Smooth muscle cell of the brain vasculature (primary cell): ENCODE data around the gene IGSF1.

Experiments used
- DNase-seq: peaks from one replicate; pipeline ENCODE4 v3.0.0-alpha.2; 2012; ENCODE audit warnings: low read depth, low spot score

The IGSF1 gene

GRCh38 chrX:131288738-131289511 is at the start of gene IGSF1:
IGSF1 (minus strand) TSS chrX:131289306; CDS start chrX:131286674, 2,632 bp downstream.
- DNase-seq = no peak

- DNase-seq = no peak
These were observed 43.2 kb upstream of the IGSF1 start for GRCh38 chrX:131332331-131332730.

- DNase-seq = no peak
These were observed 42.0 kb upstream of the IGSF1 start for GRCh38 chrX:131331152-131331551.

- no peak for DNase-seq
These were observed 41.6 kb upstream of the IGSF1 start for GRCh38 chrX:131330735-131331134.

GRCh38 chrX:131322651-131323050 is 33.5 kb upstream of the IGSF1 start:
- no peak for DNase-seq

- no peak for DNase-seq
These were observed 28.2 kb upstream of the IGSF1 start for GRCh38 chrX:131317326-131317725.

GRCh38 chrX:131316260-131316659 is 27.2 kb upstream of the IGSF1 start:
- DNase-seq = no peak

- no peak for DNase-seq
These were observed 19.9 kb upstream of the IGSF1 start for GRCh38 chrX:131308980-131309379.

- no peak for DNase-seq
These were observed 17.5 kb upstream of the IGSF1 start for GRCh38 chrX:131306601-131307000.

GRCh38 chrX:131305926-131306325 is 16.8 kb upstream of the IGSF1 start:
- no peak for DNase-seq

- DNase-seq = no peak
These were observed 13.6 kb upstream of the IGSF1 start for GRCh38 chrX:131302701-131303100.

- DNase-seq = no peak
These were observed 12.0 kb upstream of the IGSF1 start for GRCh38 chrX:131301155-131301554.

GRCh38 chrX:131298846-131299245 is 9.7 kb upstream of the IGSF1 start:
- no peak for DNase-seq

- no peak for DNase-seq
These were observed 8.9 kb upstream of the IGSF1 start for GRCh38 chrX:131298036-131298435.

- DNase-seq = no peak
These were observed 421 bp upstream of the IGSF1 start for GRCh38 chrX:131289527-131289926.

- no peak for DNase-seq
These were observed 918 bp downstream of the IGSF1 start for GRCh38 chrX:131288188-131288587.

- DNase-seq = no peak
These were observed 1.4 kb downstream of the IGSF1 start for GRCh38 chrX:131287560-131288179.

GRCh38 chrX:131279617-131280016 is 9.5 kb downstream of the IGSF1 start:
- no peak for DNase-seq

- no peak for DNase-seq
These were observed 9.9 kb downstream of the IGSF1 start for GRCh38 chrX:131279197-131279596.

- DNase-seq = no peak
These were observed 11.5 kb downstream of the IGSF1 start for GRCh38 chrX:131277543-131278136.

GRCh38 chrX:131273011-131273410 is 16.1 kb downstream of the IGSF1 start:
- DNase-seq = no peak

GRCh38 chrX:131271826-131272225 is 17.3 kb downstream of the IGSF1 start:
- DNase-seq = no peak

GRCh38 chrX:131271274-131271673 is 17.8 kb downstream of the IGSF1 start:
- no peak for DNase-seq
